ENCODE results near the gene TEX101. TPM values are rescaled to one million over a fixed set of nuclear protein-coding genes. Genes with fewer than 3 reads are reported as not detected.
A peak's percentile ranks its signal among the peaks of the same experiment; 100 is the strongest.

Gene TEX101
- total RNA-seq, 1 experiment from 2014 or later, result not detected

DNA sequence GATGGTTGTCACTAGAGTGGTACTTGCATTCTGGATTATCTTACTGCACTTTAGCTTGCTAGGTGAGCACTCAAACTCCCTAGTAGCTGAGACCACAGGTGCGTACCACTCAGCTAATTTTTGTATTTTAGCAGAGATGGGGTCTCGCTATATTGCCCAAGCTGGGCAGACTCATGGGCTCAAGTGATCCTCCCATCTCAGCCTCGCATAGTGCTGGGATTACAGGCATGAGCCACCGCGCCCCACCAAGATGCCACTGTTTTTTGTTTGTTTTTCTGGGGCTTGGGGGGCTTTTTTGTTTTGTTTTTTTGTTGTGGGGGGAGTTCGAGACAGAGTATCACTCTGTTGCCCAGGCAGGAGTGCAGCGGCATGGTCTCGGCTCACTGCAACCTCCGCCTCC lies 33.0 kb downstream of the TEX101 start:
- no peak for DNase-seq (ENCODE audit: low spot score)

GRCh38 chr19:43450545-43450997 lies 35.9 kb downstream of the TEX101 start:
- no peak for DNase-seq (ENCODE audit: low spot score)

GRCh38 chr19:43452582-43452981 lies 37.9 kb downstream of the TEX101 start:
- DNase-seq (ENCODE audit: low spot score), result no peak

DNA sequence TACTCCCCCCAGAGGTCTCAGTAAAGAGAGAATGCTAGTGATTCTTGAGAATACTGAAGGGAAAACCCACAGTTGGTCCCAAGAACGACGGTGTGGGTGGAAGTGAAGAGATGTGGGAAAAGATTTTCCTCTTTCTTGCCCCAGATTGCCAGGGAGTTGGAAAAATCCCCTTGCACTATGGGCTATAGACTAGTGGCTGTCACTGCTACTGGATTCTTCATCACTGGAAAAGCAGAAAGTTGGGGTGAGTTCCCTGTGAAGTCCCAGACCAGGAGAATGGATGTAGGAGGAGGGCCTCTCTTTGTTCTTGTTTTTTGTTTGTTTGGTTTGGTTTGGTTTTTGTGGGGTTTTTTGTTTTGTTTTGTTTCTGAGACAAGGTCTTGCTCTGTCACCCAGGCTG lies 39.3 kb downstream of the TEX101 start:
- DNase-seq (ENCODE audit: low spot score), result no peak

DNA sequence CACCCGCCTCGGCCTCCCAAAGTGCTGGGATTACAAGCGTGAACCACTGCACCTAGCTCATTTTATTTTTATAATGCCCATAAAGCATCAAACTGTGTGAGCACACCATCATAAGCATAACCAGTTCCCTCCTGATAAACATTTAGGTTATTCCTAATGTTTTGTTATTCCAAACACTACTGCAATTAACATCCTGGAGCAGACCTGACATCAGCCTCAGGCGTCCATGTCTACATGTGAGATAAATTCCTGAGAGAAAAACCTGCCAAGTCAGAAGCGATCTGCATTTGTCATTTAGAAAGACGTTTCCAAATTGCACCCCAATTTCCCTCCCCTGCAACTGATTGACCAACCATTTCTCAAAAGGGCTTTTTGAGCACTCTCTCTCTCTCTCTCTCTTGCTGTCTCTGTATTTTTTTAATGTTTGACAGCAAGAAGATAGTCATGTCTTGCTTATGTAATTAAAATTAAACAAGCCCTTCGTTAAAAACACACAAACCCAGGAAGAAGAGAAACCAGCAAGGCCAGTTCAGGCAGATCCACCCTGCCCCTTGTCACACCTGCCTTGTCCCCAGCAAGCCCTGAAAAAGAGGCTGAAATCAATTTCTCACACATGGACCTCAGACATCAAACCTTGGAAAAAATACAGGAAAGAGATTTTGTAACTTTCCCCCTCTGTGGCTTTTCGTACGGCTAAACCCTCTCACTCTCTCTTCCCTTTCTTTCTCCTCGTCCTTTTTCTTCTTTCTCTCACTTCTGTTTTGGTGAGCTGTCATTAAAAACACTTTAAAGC lies 40.8 kb downstream of the TEX101 start:
- no peak for DNase-seq (ENCODE audit: low spot score)

DNA sequence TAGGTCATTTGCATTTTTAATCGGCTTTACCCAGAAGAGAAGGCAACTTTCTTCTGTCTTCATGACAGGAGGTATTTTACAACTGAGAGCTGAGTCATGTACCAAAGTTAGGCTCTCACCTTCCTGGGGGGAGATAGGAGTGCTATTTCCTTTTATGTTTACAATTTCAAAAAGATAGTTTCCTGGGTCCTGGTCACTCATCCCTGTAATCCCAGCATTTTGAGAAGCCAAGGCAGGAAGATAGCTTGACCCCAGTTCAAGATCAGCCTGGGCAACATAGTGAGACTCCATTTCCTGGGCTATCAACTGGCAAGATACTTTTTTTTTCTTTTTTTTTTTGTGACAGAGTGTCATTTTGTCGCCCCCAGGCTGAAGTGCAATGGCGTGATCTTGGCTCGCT lies 43.1 kb downstream of the TEX101 start:
- DNase-seq (ENCODE audit: low spot score), result no peak

GRCh38 chr19:43460362-43461016 lies 45.8 kb downstream of the TEX101 start:
- no peak for DNase-seq (ENCODE audit: low spot score)

GRCh38 chr19:43461303-43461702 lies 46.6 kb downstream of the TEX101 start:
- DNase-seq (ENCODE audit: low spot score), result no peak

- no peak for DNase-seq (ENCODE audit: low spot score)
These were observed 47.7 kb downstream of the TEX101 start for GRCh38 chr19:43462383-43462782.

DNA sequence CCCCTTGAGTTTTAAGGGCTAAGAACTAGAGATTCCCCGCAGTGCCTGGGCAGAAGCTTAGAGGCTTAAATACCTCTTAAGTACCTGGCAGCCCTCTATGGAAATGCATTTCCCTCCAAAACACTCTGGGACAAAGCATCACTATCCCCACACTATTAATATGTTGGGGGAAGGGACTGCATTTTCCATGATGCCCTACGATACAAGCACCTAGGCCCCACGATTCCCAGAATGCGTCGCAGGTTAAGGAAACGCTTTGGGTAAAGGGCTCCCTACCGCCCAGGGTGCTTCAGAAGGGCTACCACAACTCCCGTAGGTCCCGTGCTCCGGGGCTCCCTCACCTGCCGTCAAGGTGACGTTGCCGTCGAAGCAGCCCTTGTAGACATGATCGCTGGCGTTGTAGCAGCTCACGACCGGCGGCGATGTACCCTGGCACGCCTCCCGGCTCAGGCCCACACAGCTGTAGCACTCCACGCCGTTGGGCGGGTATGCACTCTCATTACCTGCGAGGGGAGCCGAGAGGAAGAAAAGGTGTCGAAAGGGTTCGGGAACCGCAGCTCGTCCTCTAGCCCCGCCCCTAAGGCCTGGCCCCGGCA lies 48.2 kb downstream of the TEX101 start:
- DNase-seq (ENCODE audit: low spot score), result no peak

DNA sequence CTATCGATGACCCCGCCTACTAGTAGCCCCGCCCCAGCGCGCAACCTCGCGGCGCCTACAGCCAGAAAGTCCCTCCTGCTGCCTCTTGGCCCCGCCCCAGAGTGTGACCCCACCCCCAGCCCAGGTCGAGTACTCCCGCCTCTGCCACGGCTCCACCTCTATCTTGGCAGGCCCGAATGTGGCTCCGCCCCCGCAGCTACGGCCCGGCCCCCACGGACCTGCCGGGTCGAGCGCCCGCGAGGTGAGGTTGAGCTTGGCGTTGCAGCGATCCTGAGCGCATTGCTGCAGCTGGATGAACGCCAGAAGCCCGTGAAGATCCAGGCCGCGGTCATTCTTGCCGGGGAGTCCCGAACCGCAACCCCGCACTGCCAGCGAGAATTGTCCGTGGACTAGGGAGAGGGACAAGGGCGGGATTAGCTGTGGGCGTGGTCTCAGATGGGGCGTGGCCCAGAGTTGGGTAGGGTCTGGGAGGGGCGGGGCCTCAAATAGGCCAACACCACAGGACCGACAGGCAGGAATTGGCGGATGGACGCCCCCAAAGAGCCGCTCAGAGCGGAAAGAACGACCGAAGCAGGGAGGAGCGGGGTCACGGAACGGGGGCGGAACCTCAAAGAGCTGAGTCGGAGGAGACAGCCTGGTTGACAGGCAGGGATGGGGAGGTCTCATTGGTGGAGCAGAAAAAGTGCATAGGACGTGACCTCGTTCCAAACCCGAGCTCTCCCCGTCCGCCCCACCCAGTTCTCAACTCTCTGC lies 48.9 kb downstream of the TEX101 start:
- DNase-seq (ENCODE audit: low spot score), result no peak

DNA sequence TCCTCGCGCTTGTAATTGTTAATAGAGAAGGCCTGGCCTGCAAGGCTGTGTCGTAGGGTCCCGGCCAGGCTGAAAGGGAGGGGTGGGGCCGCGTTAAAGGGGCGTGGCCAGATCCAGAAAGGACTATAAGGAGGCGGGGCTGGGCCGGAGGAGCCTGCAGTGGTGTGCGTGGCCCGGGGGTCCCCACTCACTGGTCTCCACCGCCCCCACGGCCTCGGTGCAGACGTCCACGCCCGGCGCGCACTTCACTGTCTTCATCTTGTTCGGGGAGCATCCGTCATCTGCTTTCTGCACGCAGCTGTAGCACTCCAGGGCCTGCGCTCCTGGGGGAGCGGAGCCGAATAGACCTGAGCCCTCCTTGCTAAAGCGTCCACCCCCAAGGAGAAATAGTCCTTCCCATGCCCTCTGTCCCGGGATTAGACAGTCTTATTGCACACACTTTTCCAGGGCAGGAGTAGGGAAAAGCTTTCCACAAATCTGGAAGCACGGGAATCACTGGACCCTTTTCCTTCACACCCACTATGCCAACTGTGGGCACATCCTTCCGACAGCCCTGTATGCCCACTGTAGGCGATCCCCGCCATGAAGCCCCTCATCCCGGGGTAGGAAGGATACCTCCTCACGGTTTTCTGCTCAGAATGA lies 49.6 kb downstream of the TEX101 start:
- DNase-seq (ENCODE audit: low spot score), result no peak

DNA sequence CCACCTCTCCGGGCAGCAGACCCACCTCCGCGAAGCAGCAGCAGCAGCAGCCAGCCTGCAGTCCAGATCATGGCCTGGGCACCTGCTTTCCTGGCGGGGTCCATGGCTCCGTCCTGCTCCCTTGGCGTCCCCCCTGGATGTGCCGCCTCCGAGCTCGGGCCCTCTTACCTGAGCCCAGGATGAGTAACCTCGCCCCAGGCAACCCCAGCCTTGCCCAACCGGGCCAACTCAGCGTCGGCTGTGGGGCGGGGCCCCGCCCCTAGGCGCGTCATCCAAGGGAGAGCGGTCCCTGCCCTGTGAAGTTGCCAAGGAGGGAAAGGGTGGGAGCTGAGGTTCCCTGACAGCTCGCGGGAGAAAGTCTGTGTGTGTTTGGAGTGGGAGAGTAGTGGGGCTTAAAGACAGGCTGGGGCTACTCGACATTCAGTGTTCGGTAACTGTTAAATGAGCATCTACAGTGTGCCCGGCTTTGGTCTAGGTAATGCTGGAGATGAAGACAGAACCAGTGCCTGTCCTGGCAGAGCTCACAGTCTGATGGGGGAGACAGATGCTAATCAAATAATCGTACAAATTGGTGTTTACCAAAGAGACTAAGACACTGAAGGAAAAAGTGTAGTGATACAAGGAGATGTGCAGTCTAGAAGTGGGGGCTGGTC lies 50.9 kb downstream of the TEX101 start, which contains the start of gene LYPD3:
Gene LYPD3, minus strand, starts transcription at position 141 of the 653 bp plus-strand sequence. Its CDS starts 37 bp downstream, at position 104.
- no peak for DNase-seq (ENCODE audit: low spot score)

DNA sequence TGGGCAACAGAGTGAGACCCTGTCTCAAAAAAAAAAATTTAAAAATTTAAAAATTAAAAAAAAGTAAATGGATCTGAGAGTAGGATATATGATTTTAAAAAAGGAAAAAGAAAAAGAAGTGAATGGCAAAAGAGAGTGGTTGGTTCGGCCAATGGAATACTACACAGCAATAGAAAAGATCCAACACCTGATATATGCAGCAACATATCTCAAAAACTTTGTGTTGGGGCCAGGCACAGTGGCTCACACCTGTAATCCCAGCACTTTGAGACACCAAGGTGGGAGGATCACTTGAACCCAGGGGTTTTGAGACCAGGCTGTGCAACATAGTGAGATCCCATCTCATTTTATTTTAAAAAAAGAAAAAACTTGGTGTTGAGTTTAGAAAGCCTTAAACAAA lies 52.1 kb downstream of the TEX101 start:
- no peak for DNase-seq (ENCODE audit: low spot score)

DNA sequence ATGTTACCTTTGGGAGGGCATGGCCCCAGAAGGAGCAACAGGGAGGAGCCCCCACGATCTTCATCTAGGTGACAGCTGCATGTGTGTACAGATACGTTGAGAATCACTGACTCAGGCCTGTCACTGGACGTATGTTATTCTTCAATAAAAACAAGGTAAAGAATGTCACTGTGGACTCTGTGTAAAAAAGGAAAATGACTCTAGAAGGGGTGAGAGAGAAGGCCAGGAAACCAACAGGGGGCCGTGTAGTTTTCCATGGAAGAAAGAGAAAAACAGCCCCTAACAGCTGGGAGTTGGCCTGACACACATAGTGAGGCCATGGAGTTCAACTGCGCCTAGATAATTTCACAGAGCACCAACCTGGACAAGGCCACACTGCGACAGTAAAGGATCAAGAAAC lies 52.6 kb downstream of the TEX101 start:
- DNase-seq (ENCODE audit: low spot score), result no peak

- peak; percentile 79 for DNase-seq (ENCODE audit: low spot score)
These were observed 53.0 kb downstream of the TEX101 start for GRCh38 chr19:43467730-43468129.

Other genes with a start within 250 kb of the TEX101 start
- gene PSG5, start 228.4 kb upstream of the TEX101 start, total RNA-seq (2014; rRNA removed; shearing (Covaris generic)), result 2.6 and 4.7 TPM in 2 replicates
- 4.6 and 6.8 TPM in 2 replicates for gene PSG4, start 209.3 kb upstream of the TEX101 start, total RNA-seq (2014; rRNA removed; shearing (Covaris generic))
- gene PSG9, start 145.4 kb upstream of the TEX101 start, total RNA-seq (2014; rRNA removed; shearing (Covaris generic)), result 0.55 and 0.93 TPM in 2 replicates
- 0.21 TPM in 1 of 2 replicates, not detected in the other for gene CD177, start 61.2 kb upstream of the TEX101 start, total RNA-seq (2014; rRNA removed; shearing (Covaris generic))
- gene LYPD3, start 50.7 kb downstream of the TEX101 start, total RNA-seq (2014; rRNA removed; shearing (Covaris generic)), result 0.17 and 0.29 TPM in 2 replicates
- gene PHLDB3, start 89.9 kb downstream of the TEX101 start, total RNA-seq (2014; rRNA removed; shearing (Covaris generic)), result 1.3 and 2.1 TPM in 2 replicates
- gene ETHE1, start 112.3 kb downstream of the TEX101 start, total RNA-seq (2014; rRNA removed; shearing (Covaris generic)), result 33.6 and 50.4 TPM in 2 replicates
- gene ZNF575, start 118.3 kb downstream of the TEX101 start, total RNA-seq (2014; rRNA removed; shearing (Covaris generic)), result not detected in 2 replicates
- gene XRCC1, start 160.6 kb downstream of the TEX101 start, total RNA-seq (2014; rRNA removed; shearing (Covaris generic)), result 29.2 and 31.0 TPM in 2 replicates
- gene PINLYP, start 160.9 kb downstream of the TEX101 start, total RNA-seq (2014; rRNA removed; shearing (Covaris generic)), result not detected in 2 replicates
- gene IRGQ, start 181.2 kb downstream of the TEX101 start, total RNA-seq (2014; rRNA removed; shearing (Covaris generic)), result 20.6 and 22.4 TPM in 2 replicates
- gene ZNF576, start 181.7 kb downstream of the TEX101 start, total RNA-seq (2014; rRNA removed; shearing (Covaris generic)), result 12.5 and 17.7 TPM in 2 replicates
- not detected in 2 replicates for gene SRRM5, start 197.2 kb downstream of the TEX101 start, total RNA-seq (2014; rRNA removed; shearing (Covaris generic))
- 20.4 and 34.2 TPM in 2 replicates for gene ZNF428, start 204.7 kb downstream of the TEX101 start, total RNA-seq (2014; rRNA removed; shearing (Covaris generic))
- gene CADM4, start 225.0 kb downstream of the TEX101 start, total RNA-seq (2014; rRNA removed; shearing (Covaris generic)), result 2.2 and 5.4 TPM in 2 replicates